Activated T-cell treated with anti-CD3 and anti-CD28 coated beads for 4 hours (primary cell): ENCODE results near the gene TRIM15.
A peak's percentile ranks its signal among the peaks of the same experiment; 100 is the strongest.
"Not testable (repeated sequence)": the region's sequence is repeated elsewhere in the genome, so short reads cannot be mapped to it uniquely, and the experiment has no call there.

Experiments
- DNase-seq: peaks from one replicate; pipeline ENCODE4 v3.0.0-alpha.2; 2020

The TRIM15 gene

DNA sequence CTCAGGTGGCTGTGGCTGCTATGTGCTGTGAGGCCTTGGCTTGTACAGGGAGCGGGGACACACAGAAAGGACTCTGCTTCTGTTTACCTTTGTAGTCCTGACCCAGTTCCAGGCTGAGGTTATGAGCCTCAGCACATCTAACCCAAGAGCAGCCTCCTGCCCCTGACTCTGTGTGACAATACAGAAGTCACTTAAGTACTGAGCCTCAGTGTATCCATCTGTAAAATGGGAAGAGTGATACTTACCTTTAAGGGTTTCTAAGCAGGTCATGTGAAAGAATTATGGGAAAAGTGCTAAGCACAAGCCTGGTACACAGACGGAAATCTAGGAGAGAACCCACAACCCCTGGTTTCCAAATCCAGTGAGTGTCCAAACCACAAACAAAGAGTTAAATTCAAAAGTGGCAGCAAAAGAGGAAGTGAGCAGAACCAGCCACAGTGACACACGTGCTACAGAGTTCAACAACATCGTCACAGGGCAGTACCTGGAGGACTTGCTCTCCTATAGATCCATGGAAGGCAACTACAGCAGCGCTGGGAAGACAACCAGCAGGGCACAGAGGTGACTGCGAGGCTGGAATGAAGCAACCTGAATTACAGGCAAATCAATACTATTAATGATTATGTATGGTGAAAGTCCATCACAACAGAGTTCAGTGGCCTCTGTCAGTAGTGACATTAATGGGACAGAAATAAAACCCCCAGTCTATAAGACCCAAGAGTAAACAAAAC lies 37.4 kb downstream of the TRIM15 start:
- no peak for DNase-seq

DNA sequence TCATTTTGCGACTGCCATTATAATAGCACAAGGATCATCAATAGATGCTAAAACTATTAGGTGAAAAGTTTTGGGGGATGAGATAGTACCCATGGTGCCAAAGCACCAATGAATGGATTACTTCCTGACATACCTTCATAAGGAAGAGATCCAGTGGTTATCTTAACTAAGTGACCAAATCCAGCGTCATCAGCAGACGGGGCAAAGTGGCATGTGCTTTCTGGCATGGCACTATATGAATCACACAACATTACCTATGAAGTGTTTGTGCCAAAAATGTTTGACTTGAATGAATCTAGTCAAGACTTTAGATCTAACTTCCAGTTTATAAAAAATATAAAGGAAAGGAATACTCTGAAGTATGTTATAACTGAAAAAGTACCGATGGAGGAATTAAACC lies 39.0 kb downstream of the TRIM15 start:
- DNase-seq = no peak

DNA sequence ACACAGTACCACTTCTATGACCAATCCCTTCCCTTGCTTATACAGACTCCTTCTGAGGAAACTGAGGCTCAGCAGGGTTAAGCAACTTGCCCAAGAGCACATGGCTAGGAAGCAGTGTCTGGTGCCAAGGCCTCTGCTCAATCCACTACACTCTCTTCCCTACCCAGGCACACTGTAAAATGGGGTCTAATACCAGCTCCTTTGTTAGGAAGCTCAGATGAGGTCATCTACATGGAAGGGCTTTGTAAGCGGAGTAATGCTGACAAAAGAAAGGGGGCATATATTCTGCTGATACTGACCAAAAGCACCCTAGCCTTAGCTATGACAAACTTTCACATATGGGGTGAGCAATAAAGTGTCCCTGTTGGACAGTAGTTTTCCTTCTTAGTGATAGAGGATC lies 40.8 kb downstream of the TRIM15 start:
- DNase-seq = no peak

DNA sequence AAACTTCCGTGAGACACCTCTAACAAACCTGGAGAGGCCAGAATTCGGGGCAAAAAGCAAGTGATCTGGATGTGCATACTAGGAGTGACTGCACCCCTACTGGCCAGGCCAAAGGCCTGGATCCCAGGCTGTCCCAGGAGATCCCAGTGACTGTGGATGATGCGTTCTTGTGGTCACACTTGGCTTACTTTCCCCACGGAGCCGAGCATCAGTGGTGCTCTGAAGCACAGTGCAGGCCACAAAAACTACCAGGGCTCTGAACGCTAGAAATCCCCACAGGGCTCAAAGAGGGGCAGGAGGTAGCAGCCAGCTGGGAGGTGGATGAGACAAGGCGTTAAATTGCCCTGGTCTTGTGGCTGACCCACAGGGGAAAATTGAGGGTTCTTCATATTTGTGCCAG lies 42.8 kb downstream of the TRIM15 start:
- no peak for DNase-seq

DNA sequence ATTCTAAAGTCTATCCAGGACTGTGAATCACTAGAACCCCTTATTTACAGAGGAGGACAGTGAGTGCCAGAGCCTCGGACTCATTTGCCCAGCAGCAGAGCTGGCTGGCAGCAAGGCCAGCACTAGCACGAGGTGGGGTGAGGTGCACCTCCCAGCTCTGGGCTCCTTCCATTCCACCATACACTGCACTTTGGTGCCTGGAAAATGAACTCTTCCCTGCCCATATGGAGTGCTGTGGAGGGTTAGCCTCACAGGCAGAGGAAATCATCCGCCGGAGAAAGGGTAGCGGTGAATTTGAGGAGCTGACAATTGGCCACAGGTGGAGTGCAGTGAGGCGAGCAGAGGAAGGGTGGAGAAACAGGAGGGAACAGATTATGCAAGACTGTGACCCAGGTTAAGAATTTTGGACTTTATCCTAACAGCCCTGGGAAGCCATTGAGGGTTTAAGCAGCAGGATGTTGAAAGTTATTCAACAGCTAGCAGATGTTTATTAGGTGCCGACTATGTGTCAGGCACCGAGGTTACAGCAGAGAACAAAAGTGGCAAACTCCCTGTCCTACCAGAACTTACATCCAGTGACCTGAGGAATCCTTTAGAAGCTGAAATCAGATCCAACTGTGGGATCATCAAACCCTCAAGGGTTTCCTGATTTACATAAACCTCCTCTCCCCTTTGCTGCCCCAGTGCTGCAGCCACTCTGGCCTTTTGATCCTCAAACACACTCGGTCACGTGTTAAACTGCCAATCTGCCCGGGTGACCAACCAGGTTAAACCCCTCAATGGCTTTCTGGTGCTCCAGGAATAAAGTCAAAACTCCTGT lies 43.7 kb downstream of the TRIM15 start:
- DNase-seq = no peak

DNA sequence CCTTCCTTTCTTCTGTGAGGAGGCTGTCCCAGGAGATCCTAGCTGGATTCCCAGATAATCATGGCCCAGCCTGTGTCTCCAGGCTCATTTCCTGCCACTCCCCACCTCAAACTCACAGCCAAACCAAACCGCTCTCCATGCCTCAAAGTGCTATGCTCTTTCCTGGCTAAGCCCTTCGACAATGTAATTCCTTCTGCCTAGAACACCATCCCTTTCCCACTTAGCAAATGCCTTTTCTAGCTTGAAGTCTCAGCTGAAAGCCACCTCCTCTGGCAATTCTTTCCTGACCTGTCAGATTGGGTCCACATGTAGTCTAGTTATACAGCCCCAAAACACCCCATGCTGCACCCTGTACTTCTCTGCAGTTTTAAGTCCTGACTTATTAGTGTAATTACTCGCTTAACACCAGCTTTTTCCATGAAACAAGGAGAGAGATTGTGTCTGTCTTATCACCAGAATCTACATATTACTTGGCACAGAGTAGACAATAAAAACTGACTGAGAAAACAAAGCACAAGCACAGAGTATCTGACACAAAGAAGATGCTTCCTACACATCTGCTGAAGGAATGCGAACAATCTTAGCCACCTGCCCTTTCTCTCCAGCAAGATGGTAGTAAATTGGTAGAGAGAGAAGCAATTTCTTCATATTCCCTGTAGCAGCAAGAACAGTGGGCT lies 44.4 kb downstream of the TRIM15 start:
- no peak for DNase-seq

DNA sequence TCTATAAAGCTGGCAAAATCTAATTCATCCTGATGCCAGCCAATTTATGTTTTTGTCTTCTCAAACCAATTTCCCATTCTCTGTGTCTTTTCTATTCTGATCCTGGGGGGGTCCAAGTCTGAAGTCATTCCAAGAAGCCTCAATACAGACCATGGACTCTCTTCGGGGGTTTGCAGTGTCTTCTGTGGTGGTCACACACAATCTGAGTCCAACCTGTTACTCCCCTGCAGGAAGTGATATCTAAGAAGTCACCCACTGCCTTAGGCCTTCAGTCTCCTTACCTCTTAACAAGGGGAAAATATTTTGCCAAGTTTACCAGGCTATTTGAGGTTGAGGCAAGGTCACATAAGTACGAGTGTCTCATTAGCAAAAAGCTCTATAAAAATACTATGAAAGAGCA lies 48.0 kb downstream of the TRIM15 start:
- DNase-seq = no peak

DNA sequence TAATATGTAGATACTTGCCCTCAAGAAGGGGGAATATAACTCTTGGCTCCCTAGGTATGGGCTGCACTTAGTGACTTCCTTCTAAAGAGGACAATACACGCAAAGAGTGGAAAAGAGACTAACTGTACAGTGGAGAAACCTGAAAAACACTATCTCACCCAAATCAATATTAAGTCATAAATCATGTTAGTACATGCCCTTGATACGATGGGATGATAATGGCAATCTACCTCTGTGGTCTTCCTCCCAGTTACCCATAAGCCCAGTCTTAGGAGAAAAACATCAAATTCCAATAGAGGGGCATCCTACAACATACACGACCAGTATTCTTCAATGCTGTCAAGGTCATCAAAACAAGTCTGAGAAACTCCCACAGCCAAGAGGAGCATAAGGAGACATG lies 48.6 kb downstream of the TRIM15 start:
- no peak for DNase-seq

DNA sequence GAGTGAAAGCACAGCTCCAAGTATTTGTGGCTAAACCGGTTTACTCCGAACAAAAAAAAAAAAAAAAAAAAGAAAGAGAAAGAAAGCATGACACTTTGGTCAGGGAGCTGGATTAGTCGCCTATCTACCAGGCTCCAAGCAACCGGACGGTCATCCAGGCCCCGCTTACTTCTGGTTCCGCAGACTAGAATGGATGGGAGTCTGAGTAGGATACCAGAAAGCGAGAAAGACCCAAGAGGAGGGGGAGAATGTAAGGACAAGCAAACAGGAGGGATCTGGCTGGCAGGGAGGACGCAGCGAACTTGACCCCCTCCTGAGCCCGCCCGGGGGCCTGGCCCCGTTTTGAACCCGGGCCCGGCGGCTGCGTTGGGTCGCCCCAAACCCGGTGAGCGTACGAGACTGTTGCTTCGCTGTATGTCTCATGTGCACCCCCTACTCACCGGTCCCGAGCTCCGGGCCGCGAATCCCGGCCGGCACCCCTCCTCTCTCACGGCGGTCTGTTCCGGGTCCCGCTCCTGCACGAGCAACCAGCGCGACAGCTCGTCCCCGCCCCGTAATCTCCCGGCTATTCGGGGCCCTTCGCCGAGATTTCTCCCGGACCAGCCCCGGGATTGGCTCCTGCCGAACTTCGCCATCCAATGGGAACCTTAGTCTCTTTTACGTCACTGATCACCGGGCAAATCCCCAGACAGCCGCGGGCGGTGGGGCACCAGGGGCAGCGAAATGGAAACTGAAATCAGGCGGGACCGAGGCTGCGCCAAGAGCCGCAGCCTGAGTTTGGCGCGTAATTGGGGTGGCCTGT lies 49.7 kb downstream of the TRIM15 start, which contains the start of gene TRIM26:
Gene TRIM26 (minus strand): TSS at position 542 of the 802 bp plus-strand sequence. CDS start 14,303 bp downstream, outside the sequence.
- DNase-seq = peak; percentile 94

DNA sequence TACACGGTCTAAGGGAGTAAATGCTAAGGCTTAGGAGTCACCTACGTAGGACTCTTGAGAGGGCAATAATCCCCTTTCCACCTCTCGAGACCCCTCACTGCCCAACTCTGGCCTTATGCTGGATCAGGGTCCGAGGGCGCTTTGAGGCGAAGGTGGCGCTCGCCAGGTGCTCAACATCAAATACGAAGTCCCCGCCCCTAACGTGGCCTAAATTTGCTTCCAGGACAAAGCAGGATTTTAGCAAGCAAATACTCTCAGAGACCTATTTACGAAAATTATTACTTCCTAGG lies 50.3 kb downstream of the TRIM15 start:
- DNase-seq = no peak

DNA sequence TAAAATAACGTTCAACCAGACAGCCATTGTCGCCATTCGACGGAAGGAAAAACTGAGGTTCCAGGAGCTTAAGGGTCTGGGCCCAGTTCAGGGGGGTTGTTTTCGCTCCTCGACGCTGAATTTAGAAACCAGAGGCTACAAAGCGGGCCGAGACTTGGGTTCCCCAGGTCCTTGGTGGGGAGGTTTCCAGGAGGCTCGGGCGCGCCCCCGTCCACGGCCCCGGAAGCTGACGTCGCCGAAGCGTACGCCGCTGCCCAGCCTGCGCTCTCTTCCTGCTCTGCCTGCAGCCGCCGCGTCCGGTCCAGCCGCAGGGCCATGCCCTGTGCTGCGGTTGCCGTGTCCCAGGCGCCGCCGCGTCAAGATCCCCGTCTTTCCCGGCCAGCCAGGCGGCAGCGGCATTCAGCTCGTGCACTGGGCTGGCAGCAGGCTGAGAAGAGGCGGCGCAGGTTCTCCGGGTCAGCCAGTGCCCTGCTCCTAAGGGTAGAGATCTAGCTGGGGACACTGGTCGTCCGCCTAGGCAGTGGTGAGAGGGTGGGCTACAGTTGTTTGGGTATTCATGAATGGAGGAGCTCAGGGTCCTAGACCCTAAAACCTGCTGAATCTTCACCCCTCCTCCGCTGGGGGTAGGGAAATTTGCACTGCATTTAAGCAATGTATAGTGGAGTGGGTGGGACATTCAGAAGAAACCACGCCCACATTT lies 50.8 kb downstream of the TRIM15 start:
- peak; percentile 48 for DNase-seq

DNA sequence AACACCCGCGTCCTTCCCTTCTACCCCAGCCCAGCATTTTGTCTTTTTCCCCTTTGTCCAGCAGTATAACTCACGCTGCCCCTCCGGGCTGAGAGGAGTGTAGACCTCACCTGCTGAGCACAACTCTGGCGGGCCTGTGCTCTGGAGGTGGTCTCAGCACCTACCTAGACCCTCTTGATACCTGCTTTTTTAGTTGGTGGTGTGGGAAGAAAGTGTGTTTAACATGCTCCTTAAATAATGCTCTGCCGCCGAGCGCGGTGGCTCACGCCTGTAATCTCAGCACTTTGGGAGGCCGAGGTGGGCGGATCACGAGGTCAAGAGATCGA lies 51.3 kb downstream of the TRIM15 start:
- DNase-seq = no peak

DNA sequence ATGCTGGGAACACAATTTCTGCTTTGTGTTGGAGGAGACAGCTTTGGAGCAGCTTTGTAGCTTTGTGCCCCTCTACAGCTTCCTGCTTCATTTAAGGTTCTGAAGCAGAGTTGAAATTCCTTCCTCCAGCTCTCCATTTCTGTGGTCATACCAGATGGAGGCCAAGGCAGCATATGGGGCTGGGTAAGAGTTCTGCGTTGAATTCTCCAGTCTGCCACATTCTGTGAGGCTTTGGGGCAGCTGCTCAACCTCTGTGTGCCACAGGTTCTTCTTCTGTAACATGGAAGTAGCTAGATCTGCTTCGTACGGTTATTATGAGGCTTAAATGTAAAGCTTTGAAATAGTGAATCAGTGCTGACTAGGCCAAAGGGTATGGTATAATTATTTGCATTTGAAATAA lies 52.8 kb downstream of the TRIM15 start:
- no peak for DNase-seq

DNA sequence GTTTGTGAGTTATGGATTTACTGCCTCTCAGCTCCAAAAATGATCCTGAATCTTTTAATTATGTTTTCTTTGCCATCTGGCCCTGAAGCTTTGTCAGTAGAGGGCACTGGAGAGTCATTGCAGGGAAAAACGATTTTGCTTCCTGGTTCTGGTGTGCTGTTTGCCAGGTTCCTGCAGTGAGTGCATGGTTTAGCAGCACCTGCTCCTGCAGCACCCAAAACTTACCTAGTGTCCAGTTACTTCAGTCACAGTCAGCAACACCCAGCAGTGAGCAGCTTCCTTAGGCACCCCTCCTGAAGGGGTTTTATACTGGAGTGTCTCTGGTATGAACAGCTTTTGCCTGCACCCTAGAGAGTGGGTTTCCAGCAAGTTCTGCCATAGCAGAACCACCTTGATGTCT lies 55.9 kb downstream of the TRIM15 start:
- peak; percentile 29 for DNase-seq

DNA sequence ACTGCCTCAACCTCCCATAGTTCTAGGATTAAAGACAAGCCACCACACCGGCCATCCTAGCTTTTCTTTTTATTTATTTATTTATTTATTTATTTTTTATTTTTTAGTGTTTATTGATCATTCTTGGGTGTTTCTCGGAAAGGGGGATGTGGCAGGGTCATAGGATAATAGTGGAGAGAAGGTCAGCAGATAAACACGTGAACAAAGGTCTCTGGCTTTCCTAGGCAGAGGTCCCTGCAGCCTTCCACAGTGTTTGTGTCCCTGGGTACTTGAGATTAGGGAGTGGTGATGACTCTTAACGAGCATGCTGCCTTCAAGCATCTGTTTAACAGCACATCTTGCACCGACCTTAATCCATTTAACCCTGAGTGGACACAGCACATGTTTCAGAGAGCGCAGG lies 58.0 kb downstream of the TRIM15 start:
- not testable (repeated sequence) for DNase-seq

DNA sequence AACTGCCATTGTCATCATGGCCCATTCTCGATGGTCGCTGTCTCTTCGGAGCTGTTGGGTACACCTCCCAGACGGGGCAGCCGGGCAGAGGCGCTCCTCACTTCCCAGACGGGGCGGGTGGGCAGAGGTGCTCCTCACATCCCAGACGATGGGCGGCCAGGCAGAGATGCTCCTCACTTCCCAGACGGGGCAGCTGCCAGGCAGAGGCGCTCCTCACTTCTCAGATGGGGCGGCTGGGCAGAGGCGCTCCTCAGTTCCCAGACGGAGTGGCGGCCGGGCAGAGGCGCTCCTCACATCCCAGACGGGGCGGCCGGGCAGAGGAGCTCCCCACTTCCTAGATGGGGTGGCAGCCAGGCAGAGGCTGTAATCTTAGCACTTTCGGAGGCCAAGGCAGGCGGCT lies 58.6 kb downstream of the TRIM15 start:
- not testable (repeated sequence) for DNase-seq
